GM12878 (cell line): Measurements from ENCODE around the gene CACNG3. TPM values are rescaled to one million over a fixed set of nuclear protein-coding genes. Genes with fewer than 3 reads are reported as not detected.

Experiments
- polyA plus RNA-seq, 11 experiments: library from polyadenylated mRNA; depleted of rRNA in 4 of 11; unstranded in 6 of 11; stranded (reverse) in 5 of 11; fragments of >200 nt; fragmentation: Nextera tagmentation in 4 of 11; fragmentation: Illumina TruSeq in 1 of 11; extraction: Ambion mirVana in 4 of 11; extraction: Trizol in 1 of 11; gene quantifications; 1 replicate in 1 of 11; 2 replicates in 10 of 11; pipeline versions ENCODE4 v1.2.1 to v1.2.3, GENCODE V29; 2011 to 2016; ENCODE audit warnings: inconsistent platforms in 2 of 11, missing spikeins in 2 of 11, low read depth in 1 of 11
- small RNA-seq: library from RNA; depleted of rRNA; stranded (forward); fragments of <200 nt; gene quantifications from one replicate; pipeline ENCODE3, GENCODE V24; 2014
- total RNA-seq, 4 experiments: library from RNA; depleted of rRNA in 3 of 4; stranded (reverse); fragments of >200 nt in 3 of 4; fragmentation: Illumina TruSeq in 1 of 4; extraction: Trizol in 1 of 4; gene quantifications; 2 replicates each; pipeline versions ENCODE4 v1.2.1 to v1.2.3, GENCODE V29; 2013 to 2021

The CACNG3 gene
- total and polyA plus RNA-seq, 10 of the 15 experiments (the other 5 are each of a cell fraction or from before 2014, with no cell fraction given), result 0.04 TPM; not detected in 9

Small RNA genes within 50 kb of the gene (small RNA-seq; reads per million reads assigned to genes)
- gene RF00408 (not detected), gene RNU7-24P (not detected)
